BLaER1 treated with 17β-estradiol and CSF1 and Interleukin-3, amounts not matched to agents 10 nM and 100 nM (cell line): ENCODE measurements around the gene PTPRCAP.
"Not testable (repeated sequence)": the region's sequence is repeated elsewhere in the genome, so short reads cannot be mapped to it uniquely, and the experiment has no call there.

Source experiments
- H3K27ac ChIP-seq, 11 experiments: shearing (Covaris generic); formaldehyde crosslinking; 2 replicates each; pipeline ENCODE4 v1.8.1; 2022
- H3K27me3 ChIP-seq, 11 experiments: shearing (Covaris generic); formaldehyde crosslinking; 2 replicates each; pipeline ENCODE4 v1.8.1; 2022
- H3K36me3 ChIP-seq, 11 experiments: shearing (Covaris generic); formaldehyde crosslinking; 2 replicates each; pipeline ENCODE4 v1.8.1; 2022
- H3K4me1 ChIP-seq, 10 experiments: shearing (Covaris generic); formaldehyde crosslinking; 2 replicates each; pipeline ENCODE4 v1.8.1; 2022
- H3K4me2 ChIP-seq, 11 experiments: shearing (Covaris generic); formaldehyde crosslinking; 2 replicates each; pipeline ENCODE4 v1.8.1; 2022
- H3K4me3 ChIP-seq, 10 experiments: shearing (Covaris generic); formaldehyde crosslinking; 2 replicates each; pipeline ENCODE4 v1.8.1; 2022
- H3K9ac ChIP-seq, 11 experiments: shearing (Covaris generic); formaldehyde crosslinking; 2 replicates each; pipeline ENCODE4 v1.8.1; 2022
- H3K9me3 ChIP-seq, 11 experiments: shearing (Covaris generic); formaldehyde crosslinking; replicated peaks in 1 of 11; 2 replicates each; pipeline ENCODE4 v1.8.1; 2022
- H4K20me1 ChIP-seq, 11 experiments: shearing (Covaris generic); formaldehyde crosslinking; 2 replicates each; pipeline ENCODE4 v1.8.1; 2022
- Cebpa-rat ChIP-seq, 11 experiments: shearing (Covaris generic); IDR thresholded peaks; 2 replicates each; pipeline ENCODE4 v1.8.1; 2022

The PTPRCAP gene

DNA sequence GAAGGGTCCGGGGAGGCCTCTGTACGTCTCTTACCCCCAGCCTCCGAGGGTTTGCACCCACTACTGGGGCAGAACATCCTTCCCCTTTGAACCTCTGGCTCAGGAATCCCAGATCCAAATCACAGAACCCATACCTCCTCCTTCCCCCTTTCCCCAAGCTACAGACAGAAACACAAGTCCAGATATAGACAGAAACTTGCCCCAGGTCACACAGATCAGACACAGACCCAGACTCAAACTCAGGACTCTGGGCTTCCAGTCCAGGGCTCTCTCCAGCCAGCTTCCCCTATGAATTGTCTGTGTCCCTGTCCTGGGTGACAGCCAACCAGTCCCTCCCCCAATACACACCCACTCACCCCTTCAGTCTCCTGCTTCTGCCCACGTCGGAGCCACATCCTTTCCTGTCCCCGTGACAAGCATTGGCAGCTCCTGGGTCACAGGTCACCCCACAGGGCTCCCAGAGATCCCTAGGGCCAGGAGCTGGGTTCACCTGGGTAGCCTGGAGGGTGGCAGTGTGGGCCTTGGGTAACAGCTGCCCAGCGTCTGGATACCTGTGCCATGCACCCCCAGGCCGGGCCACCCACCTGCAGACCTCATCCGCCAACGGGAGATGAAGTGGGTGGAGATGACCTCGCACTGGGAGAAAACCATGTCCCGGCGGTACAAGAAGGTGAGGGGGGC lies 32.8 kb downstream of the PTPRCAP start:
- Histone ChIP-seq H3K27me3 (no peaks in the 10 kb centered on the region), H3K36me3 (peaks cover 2 to 21% (median 10%) of the 10 kb centered on the region in 11 experiments; a peak in 19 of 22 replicates), H4K20me1 (peaks cover 10 to 47% (median 22%) of the 10 kb centered on the region in 11 experiments; a peak in 21 of 22 replicates), H3K9me3 (no peaks in the 10 kb centered on the region), H3K4me3 (peak overlapping the region; percentile 44 to 75 (median 60)), H3K4me2 (peak overlapping the region; percentile 84 to 100 (median 99)), H3K4me1 (peaks cover 87 to 92% (median 90%) of the 10 kb centered on the region in 10 experiments), H3K9ac (peak overlapping the region; percentile 76 to 88 (median 83)), H3K27ac (peak overlapping the region; percentile 79 to 96 (median 91))
- TF ChIP-seq Cebpa-rat (IDR thresholded peaks at IDR 0.05), result no peak

DNA sequence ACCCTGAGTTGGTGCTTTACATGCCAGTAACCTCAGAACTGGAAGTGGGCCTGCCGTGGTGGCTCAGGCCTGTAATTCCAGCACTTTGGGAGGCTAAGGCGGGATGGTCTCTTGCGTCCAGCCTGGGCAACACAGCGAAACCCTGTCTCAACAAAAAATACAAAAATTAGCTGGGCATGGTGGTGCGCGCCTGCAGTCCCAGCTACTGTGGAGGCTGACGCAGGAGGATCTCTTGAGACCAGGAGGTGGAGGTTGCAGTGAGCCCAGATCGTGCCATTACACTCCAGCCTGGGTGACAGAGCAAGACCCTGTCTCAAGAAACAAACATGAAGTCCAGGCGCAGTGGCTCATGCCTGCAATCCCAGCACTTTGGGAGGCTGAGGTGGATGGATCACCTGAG lies 34.4 kb downstream of the PTPRCAP start:
- H3K27me3 ChIP-seq, H3K9me3 ChIP-seq: not testable (repeated sequence)
- Histone ChIP-seq H3K9ac (peak overlapping the region; percentile 76 to 88 (median 83)), H3K4me2 (peak overlapping the region; percentile 84 to 100 (median 99)), H3K4me3 (peak overlapping the region; percentile 44 to 75 (median 60); a peak in 18 of 20 replicates), H3K4me1 (peaks cover 87 to 92% (median 90%) of the 10 kb centered on the region in 10 experiments), H3K36me3 (peaks cover 17 to 37% (median 25%) of the 10 kb centered on the region in 11 experiments), H4K20me1 (peaks cover 26 to 59% (median 38%) of the 10 kb centered on the region in 11 experiments; a peak in 21 of 22 replicates), H3K27ac (peak overlapping the region; percentile 79 to 96 (median 91))

DNA sequence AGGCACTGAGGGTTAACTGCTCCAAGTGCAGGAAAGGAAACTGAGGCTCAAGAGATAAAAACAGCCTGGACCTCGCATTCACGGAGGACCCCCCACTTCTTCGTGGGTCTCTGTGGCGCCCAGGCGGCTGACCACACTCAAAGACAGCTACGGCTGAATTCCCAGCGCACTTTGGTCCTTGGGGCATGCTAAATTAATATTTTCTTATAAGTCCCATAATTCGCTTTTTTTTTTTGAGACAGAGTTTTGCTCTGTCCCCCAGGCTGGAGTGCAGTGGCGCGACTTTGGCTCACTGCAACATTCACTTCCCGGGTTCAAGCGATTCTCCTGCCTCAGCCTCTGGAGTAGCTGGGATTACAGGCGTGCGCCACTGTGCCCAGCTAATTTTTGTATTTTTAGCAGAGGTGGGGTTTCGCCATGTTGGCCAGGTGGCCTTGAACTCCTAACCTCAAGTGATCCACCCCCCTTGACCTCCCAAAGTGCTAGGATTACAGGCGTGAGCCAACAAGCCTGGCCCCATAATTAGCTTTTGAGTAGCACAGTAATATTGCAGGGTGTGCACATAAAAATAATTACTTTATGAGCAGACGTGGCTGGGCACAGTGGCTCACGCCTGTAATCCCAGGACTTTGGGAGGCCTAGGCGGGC lies 35.2 kb downstream of the PTPRCAP start:
- not testable (repeated sequence) for H3K27me3 ChIP-seq, H3K9me3 ChIP-seq
- H4K20me1 ChIP-seq, result peaks cover 33 to 59% (median 44%) of the 10 kb centered on the region in 11 experiments; a peak in 21 of 22 replicates
- H3K27ac ChIP-seq, result peak overlapping the region; percentile 79 to 96 (median 91)
- H3K4me3 ChIP-seq, result peak overlapping the region; percentile 45 to 67 (median 54)
- peaks cover 87 to 92% (median 90%) of the 10 kb centered on the region in 10 experiments for H3K4me1 ChIP-seq
- H3K36me3 ChIP-seq, result peaks cover 25 to 44% (median 33%) of the 10 kb centered on the region in 11 experiments
- H3K4me2 ChIP-seq, result peak overlapping the region; percentile 84 to 100 (median 99)
- H3K9ac ChIP-seq, result peak overlapping the region; percentile 76 to 88 (median 83)

DNA sequence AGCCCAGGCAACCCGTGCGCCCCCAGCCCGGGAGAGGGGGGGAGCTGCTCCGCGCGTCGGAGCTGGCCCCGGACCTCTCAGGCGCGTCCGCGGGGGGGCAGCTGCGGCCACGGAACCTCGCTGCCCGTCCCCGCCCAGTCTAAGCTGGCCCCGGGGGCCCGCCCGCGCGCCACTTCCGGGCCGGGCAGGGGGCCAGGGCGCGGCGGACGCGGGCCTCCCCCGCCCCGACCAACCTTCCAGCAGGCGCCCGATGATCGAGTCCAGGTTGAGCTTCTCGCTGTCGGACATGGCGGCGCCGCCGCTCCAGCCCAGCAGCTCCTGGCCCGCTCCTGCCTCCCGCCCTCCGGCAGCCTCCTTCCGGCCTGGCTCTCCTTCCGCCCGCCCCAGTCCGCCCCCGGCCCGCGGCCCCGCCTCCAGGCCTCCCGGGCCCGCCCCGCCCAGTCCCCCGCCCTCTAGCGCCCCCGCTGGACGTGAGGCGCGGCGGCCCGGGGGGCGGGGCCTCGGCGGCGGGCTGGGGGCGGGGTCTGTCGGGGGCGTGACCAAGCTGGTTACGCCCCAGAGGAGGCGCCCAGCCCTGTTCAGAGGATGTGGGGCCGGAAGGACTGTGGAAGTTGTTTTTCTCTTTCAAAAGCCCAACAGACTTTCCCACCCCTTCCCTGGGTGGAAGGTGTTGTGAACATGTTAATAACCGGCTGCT lies 35.8 kb downstream of the PTPRCAP start, which contains the start of gene PPP1CA:
TSS of gene PPP1CA (minus strand) at position 364 of the 697 bp plus-strand sequence. CDS start at position 288, 76 bp downstream.
- Histone ChIP-seq H3K36me3 (peaks cover 31 to 51% (median 39%) of the 10 kb centered on the region in 11 experiments), H3K4me2 (peak within 1 kb of the TSS; percentile 95 to 100 (median 99)), H3K27me3 (no peaks in the 10 kb centered on the region), H3K9ac (peak within 1 kb of the TSS; percentile 94 to 99 (median 97)), H3K27ac (peak within 1 kb of the TSS; percentile 92 to 97 (median 96)), H3K4me3 (peak within 1 kb of the TSS; percentile 90 to 99 (median 96)), H4K20me1 (peaks cover 38 to 59% (median 49%) of the 10 kb centered on the region in 11 experiments; a peak in 21 of 22 replicates), H3K9me3 (no peaks in the 10 kb centered on the region), H3K4me1 (peaks cover 87 to 92% (median 90%) of the 10 kb centered on the region in 10 experiments)
- no peak for TF ChIP-seq Cebpa-rat (IDR thresholded peaks at IDR 0.05)

DNA sequence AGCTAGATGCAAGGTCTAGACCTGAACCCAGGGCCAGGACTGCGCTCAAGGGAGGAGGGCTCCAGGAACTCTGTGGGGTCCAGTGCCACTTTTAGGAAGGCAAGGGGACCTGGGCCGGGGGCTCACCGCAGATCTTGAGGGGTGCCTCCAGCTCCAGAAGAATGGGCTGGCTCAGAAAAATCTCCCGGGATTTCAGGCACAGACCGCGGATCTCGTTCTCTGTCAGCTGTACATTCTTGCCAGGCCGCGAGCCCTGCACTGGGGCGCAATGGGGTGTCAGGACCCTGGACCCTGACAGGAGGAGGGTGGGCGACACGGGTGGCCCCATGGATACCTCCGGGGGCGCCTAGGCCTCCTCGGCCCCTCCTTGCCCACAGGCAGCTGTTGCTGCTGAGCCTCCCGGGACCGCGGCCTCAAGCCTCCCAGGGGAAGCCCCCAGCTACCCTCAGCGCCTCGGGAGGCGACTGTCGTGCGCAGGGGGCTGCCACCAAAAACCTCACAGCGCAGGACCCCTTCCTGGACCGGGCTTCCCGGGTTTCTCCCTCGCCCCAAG lies 36.5 kb downstream of the PTPRCAP start:
- TF ChIP-seq Cebpa-rat (IDR thresholded peaks at IDR 0.05), result no peak
- Histone ChIP-seq H3K9me3 (no peaks in the 10 kb centered on the region), H3K36me3 (peaks cover 38 to 55% (median 45%) of the 10 kb centered on the region in 11 experiments), H3K27ac (peak overlapping the region; percentile 92 to 97 (median 96)), H3K9ac (peak overlapping the region; percentile 94 to 99 (median 97)), H3K27me3 (no peaks in the 10 kb centered on the region), H3K4me3 (peak overlapping the region; percentile 90 to 99 (median 96)), H3K4me2 (peak overlapping the region; percentile 93 to 99 (median 97)), H4K20me1 (peaks cover 42 to 60% (median 55%) of the 10 kb centered on the region in 11 experiments; a peak in 21 of 22 replicates), H3K4me1 (peaks cover 84 to 92% (median 90%) of the 10 kb centered on the region in 10 experiments)

DNA sequence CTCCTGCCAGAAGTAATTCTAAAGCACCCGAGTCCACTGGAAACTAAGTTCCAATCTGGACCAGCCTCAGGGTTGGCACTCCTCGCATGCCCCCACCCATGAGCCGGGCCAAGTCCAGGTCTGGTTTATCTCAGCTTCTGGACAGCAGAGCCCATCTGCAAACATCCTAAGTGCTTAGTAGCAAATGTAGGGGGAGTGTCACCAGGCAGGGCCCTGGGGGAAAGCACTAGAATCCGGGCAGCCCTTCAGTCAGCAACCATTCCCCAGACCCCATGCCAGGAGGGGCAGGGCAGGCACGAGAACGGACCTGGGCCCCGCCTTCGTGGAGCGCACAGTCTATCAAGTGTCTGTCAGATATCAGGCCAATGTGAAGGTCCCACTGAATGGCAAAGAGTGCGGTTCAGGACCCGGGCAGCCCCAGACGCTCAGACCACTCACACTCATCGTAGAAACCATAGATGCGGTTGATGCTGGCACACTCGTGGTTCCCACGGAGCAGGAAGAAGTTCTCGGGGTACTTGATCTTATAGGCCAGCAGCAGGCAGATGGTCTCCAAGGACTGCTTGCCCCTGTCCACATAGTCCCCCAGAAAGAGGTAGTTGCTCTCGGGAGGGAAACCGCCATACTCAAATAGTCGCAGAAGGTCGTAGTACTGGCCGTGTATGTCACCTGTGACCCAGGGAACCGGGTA lies 37.1 kb downstream of the PTPRCAP start:
- H3K27ac ChIP-seq, result peak overlapping the region; percentile 92 to 97 (median 96); a peak in 21 of 22 replicates
- H3K4me1 ChIP-seq, result peaks cover 78 to 90% (median 87%) of the 10 kb centered on the region in 10 experiments
- peak overlapping the region; percentile 94 to 99 (median 97) for H3K9ac ChIP-seq
- peaks cover 44 to 55% (median 51%) of the 10 kb centered on the region in 11 experiments for H3K36me3 ChIP-seq
- H3K4me2 ChIP-seq, result peak overlapping the region; percentile 93 to 99 (median 97)
- peaks cover 42 to 65% (median 61%) of the 10 kb centered on the region in 11 experiments; a peak in 21 of 22 replicates for H4K20me1 ChIP-seq
- H3K4me3 ChIP-seq, result peak overlapping the region; percentile 90 to 99 (median 96)
- H3K9me3 ChIP-seq, result no peaks in the 10 kb centered on the region
- H3K27me3 ChIP-seq, result no peaks in the 10 kb centered on the region
- TF ChIP-seq Cebpa-rat (IDR thresholded peaks at IDR 0.05), result no peak

DNA sequence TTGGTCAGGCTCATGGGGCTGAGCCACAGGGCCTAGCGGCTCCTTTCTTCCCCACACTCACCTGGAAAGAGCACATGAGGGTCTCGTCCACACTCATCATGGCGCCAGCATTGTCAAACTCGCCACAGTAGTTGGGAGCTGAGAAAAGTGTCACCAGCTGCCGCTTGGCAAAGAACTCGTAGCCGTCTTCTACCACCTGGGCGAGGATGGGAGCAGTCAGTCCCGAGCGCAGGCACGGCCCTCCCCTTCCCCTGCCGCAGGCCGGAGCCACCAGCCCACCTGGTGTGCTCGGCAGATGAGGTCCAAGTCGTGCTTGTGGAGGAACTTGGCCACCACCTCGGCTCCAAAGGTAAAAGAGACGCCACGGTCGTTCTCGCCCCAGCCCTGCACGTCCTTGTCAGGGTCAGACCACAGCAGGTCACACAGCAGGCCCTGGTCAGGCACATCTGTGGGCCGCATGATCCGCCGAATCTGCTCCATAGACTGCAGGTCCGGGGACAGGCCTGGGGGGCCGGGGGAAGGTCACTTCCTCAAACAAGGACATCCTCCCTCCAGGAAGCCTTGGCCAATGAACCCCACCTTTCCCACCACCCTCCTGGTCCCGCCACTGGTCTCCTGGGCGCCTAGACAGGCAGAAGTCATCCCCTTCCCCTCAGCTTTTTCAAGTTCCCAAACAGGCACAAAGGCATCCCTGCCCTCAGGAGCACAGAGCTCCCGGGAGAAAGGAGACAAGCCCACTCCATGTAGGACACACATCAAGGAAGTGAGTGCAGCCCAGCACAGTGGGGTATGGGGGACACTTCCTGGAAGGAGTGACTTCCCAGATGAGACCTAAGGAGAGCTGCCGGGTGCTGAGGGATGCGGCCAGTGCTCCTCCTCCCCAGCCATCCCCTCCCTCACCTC lies 38.6 kb downstream of the PTPRCAP start:
- no peaks in the 10 kb centered on the region for H3K27me3 ChIP-seq
- peak overlapping the region in 8 of 10 experiments; percentile 90 to 99 (median 96); a peak in 12 of 20 replicates for H3K4me3 ChIP-seq
- H3K27ac ChIP-seq, result peak overlapping the region in 3 of 11 experiments; percentile 13 to 22 (median 13); a peak in 2 of 22 replicates
- H3K36me3 ChIP-seq, result peaks cover 53 to 68% (median 62%) of the 10 kb centered on the region in 11 experiments
- no peak for TF ChIP-seq Cebpa-rat (IDR thresholded peaks at IDR 0.05)
- peak overlapping the region; percentile 94 to 99 (median 97); a peak in 21 of 22 replicates for H3K9ac ChIP-seq
- H3K9me3 ChIP-seq, result no peaks in the 10 kb centered on the region
- peaks cover 68 to 80% (median 74%) of the 10 kb centered on the region in 10 experiments for H3K4me1 ChIP-seq
- H3K4me2 ChIP-seq, result peak overlapping the region; percentile 93 to 99 (median 97)
- peaks cover 42 to 74% (median 68%) of the 10 kb centered on the region in 11 experiments; a peak in 21 of 22 replicates for H4K20me1 ChIP-seq
